Measurements from ENCODE around the gene NPW.

DNA sequence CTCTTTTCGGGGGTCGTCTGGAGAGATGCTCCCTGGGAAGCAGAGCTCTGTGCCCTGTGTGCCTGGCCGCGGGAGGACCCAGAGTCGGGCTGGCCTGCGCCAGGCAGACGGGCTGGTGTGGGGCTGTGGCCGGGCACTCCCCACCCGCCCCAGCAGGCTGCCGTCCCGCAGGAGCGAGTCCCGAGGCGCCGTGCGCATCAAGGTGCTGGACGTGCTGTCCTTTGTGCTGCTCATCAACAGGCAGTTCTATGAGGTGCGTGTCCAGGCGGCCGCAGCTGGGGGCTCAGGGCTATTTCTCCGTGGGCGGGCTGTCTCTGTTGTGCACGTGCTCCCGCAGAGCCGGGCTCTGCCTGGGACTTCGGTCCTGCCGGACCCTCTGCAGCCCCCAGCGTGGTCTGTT, 43.2 kb downstream of the NPW start:
- TF ChIP-seq, protein P1, sequence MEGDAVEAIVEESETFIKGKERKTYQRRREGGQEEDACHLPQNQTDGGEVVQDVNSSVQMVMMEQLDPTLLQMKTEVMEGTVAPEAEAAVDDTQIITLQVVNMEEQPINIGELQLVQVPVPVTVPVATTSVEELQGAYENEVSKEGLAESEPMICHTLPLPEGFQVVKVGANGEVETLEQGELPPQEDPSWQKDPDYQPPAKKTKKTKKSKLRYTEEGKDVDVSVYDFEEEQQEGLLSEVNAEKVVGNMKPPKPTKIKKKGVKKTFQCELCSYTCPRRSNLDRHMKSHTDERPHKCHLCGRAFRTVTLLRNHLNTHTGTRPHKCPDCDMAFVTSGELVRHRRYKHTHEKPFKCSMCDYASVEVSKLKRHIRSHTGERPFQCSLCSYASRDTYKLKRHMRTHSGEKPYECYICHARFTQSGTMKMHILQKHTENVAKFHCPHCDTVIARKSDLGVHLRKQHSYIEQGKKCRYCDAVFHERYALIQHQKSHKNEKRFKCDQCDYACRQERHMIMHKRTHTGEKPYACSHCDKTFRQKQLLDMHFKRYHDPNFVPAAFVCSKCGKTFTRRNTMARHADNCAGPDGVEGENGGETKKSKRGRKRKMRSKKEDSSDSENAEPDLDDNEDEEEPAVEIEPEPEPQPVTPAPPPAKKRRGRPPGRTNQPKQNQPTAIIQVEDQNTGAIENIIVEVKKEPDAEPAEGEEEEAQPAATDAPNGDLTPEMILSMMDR (conservative IDR thresholded peaks at IDR 0.05 in 1 of 2, IDR thresholded peaks at IDR 0.05 in 1 of 2; ENCODE audit: extremely low read depth in 1 of 2, insufficient read depth in 1 of 2, low read depth in 1 of 2, low read length in 2 of 2), result no peak
- TF ChIP-seq EZH2 (IDR thresholded peaks at IDR 0.05; ENCODE audit: borderline replicate concordance, low read length), result no peak

All from mammary epithelial cell (primary cell).